Left ventricle myocardium inferior (tissue), 1 donor: ENCODE results near the gene ADK. TPM values are rescaled to one million over a fixed set of nuclear protein-coding genes. Genes with fewer than 3 reads are reported as not detected.

Experiments used
- DNase-seq: peaks from one replicate; pipeline ENCODE4 v3.0.0-alpha.2; 2020
- H3K27ac ChIP-seq: fragments of 200-600 bp; replicated peaks from 2 replicates; pipeline ENCODE4 v1.8.0; 2021
- H3K27me3 ChIP-seq: fragments of 200-600 bp; 2 replicates; pipeline ENCODE4 v1.8.0; 2021; ENCODE audit warnings: low read depth
- H3K36me3 ChIP-seq: fragments of 200-600 bp; 2 replicates; pipeline ENCODE4 v1.8.0; 2021
- H3K4me1 ChIP-seq: fragments of 200-600 bp; 2 replicates; pipeline ENCODE4 v1.8.0; 2021
- H3K4me3 ChIP-seq: fragments of 200-600 bp; 2 replicates; pipeline ENCODE4 v1.8.0; 2021; ENCODE audit warnings: mild to moderate bottlenecking, moderate library complexity
- H3K9me3 ChIP-seq: fragments of 200-600 bp; replicated peaks from 2 replicates; pipeline ENCODE4 v1.8.0; 2021
- CTCF ChIP-seq: fragments of 200-600 bp; IDR thresholded peaks from 2 replicates; pipeline ENCODE4 v1.8.0; 2021; ENCODE audit warnings: antibody characterized with exemption, mild to moderate bottlenecking, borderline replicate concordance
- intact Hi-C: fragments of 100-400 bp; cut with micrococcal nuclease; formaldehyde crosslinking; loops from one replicate; pipeline ENCODE4 v1.11.0; 2022
- total RNA-seq: library from RNA; stranded (reverse); fragmentation: NEBNext Ultra II Directional; extraction: Animal tissue kit (Norgen Biotek cat#: 25700); gene quantifications from one replicate; pipeline ENCODE4 v1.2.1, GENCODE V29; 2021
- donor health status: DM: no; HTN: yes; CAD: no; lungs with severe emphysema.

ADK gene
- total RNA-seq, 1 donor from 2014 or later, result 41.3 TPM

- H3K27me3 ChIP-seq, result no peaks in the 10 kb centered on the region
- H3K36me3 ChIP-seq, result no peaks in the 10 kb centered on the region
- no peak for DNase-seq
- intact Hi-C loops, result no loop called here
- H3K27ac ChIP-seq, result no peak overlapping the region
- no peaks in the 10 kb centered on the region for H3K9me3 ChIP-seq
- no peak overlapping the region for H3K4me3 ChIP-seq
- TF ChIP-seq CTCF, result peak; percentile 52
- peaks cover 20% of the 10 kb centered on the region for H3K4me1 ChIP-seq
Observed at GRCh38 chr10:74419958-74420375, 268.9 kb downstream of the ADK start.

GRCh38 chr10:74424565-74424964 is 273.5 kb downstream of the ADK start:
- H3K27ac ChIP-seq, result no peak overlapping the region
- H3K36me3 ChIP-seq, result no peaks in the 10 kb centered on the region
- no peaks in the 10 kb centered on the region for H3K27me3 ChIP-seq
- no peak for TF ChIP-seq CTCF
- no peaks in the 10 kb centered on the region for H3K4me1 ChIP-seq
- H3K9me3 ChIP-seq, result no peaks in the 10 kb centered on the region
- no peak overlapping the region for H3K4me3 ChIP-seq
- intact Hi-C loops, result no loop called here
- no peak for DNase-seq

- Histone ChIP-seq H3K9me3 (no peaks in the 10 kb centered on the region), H3K4me1 (no peaks in the 10 kb centered on the region), H3K27me3 (no peaks in the 10 kb centered on the region), H3K36me3 (no peaks in the 10 kb centered on the region), H3K27ac (no peak overlapping the region), H3K4me3 (no peak overlapping the region)
- intact Hi-C loops, result no loop called here
- no peak for DNase-seq
- TF ChIP-seq CTCF, result no peak
Observed at GRCh38 chr10:74425456-74426001, 274.5 kb downstream of the ADK start.

GRCh38 chr10:74431816-74432215 is 280.8 kb downstream of the ADK start:
- Histone ChIP-seq H3K9me3 (no peaks in the 10 kb centered on the region), H3K4me1 (peaks cover 6% of the 10 kb centered on the region), H3K27ac (no peak overlapping the region), H3K27me3 (no peaks in the 10 kb centered on the region), H3K4me3 (no peak overlapping the region), H3K36me3 (no peaks in the 10 kb centered on the region)
- TF ChIP-seq CTCF, result no peak
- intact Hi-C loops, result no loop called here
- no peak for DNase-seq

GRCh38 chr10:74432841-74433594 is 282.0 kb downstream of the ADK start:
- H3K9me3 ChIP-seq, result no peaks in the 10 kb centered on the region
- no peak overlapping the region for H3K27ac ChIP-seq
- intact Hi-C loops, result no loop called here
- no peak for TF ChIP-seq CTCF
- H3K27me3 ChIP-seq, result no peaks in the 10 kb centered on the region
- no peaks in the 10 kb centered on the region for H3K36me3 ChIP-seq
- H3K4me3 ChIP-seq, result no peak overlapping the region
- DNase-seq, result no peak
- peaks cover 6% of the 10 kb centered on the region for H3K4me1 ChIP-seq
